ENCODE measurements around the gene PUM1. TPM values are rescaled to one million over a fixed set of nuclear protein-coding genes. Genes with fewer than 3 reads are reported as not detected.

The PUM1 gene
- total and polyA plus RNA-seq, 4 donors: 18.1 to 49.2 (median 30.2) TPM

GRCh38 chr1:30977511-30977910, 88.0 kb downstream of the PUM1 start (continued):
- no peak for TF ChIP-seq ZBTB33 (IDR thresholded peaks at IDR 0.05)
- TF ChIP-seq CTCF (IDR thresholded peaks at IDR 0.05; ENCODE audit: low read depth, low read length, missing input control): no peak

- no peak overlapping the region for H3K27ac ChIP-seq (ENCODE audit: low read depth in 1 of 2, low read length in 2 of 2)
- peaks cover 3 to 12% (median 8%) of the 10 kb centered on the region in 4 donors for H3K4me1 ChIP-seq (ENCODE audit: control insufficient read depth in 4 of 4, insufficient read depth in 4 of 4, low read length in 3 of 4)
- DNase-seq (ENCODE audit: low spot score): no peak
Measured at GRCh38 chr1:30977105-30977504, 88.4 kb downstream of the PUM1 start.

GRCh38 chr1:30976143-30976542, 89.4 kb downstream of the PUM1 start:
- Histone ChIP-seq H3K4me3 (ENCODE audit: low read depth in 1 of 3, low read length in 3 of 3) (no peak overlapping the region), H3K9ac (ENCODE audit: low read depth in 1 of 2, low read length in 2 of 2) (peak overlapping the region in 1 of 2 donors; percentile 28), H3K36me3 (ENCODE audit: control insufficient read depth in 4 of 4, insufficient read depth in 3 of 4, low read depth in 1 of 4, low read length in 3 of 4) (peaks cover 7 to 43% (median 30%) of the 10 kb centered on the region in 4 donors), H3K4me1 (ENCODE audit: control insufficient read depth in 4 of 4, insufficient read depth in 4 of 4, low read length in 3 of 4) (peaks cover 3 to 10% (median 8%) of the 10 kb centered on the region in 4 donors), H3K27me3 (ENCODE audit: control insufficient read depth in 4 of 4, insufficient read depth in 4 of 4, low read length in 3 of 4) (no peaks in the 10 kb centered on the region), H3K27ac (ENCODE audit: low read depth in 1 of 2, low read length in 2 of 2) (peak overlapping the region in 1 of 2 donors; percentile 25), H3K9me3 (ENCODE audit: control insufficient read depth in 4 of 4, low read length in 3 of 4) (no peaks in the 10 kb centered on the region)
- 47% methylated on average over 2 of the region's 2 CpGs for WGBS
- no peak for DNase-seq (ENCODE audit: low spot score)
- TF ChIP-seq CTCF (IDR thresholded peaks at IDR 0.05; ENCODE audit: low read depth, low read length, missing input control): no peak
- TF ChIP-seq MAX (IDR thresholded peaks at IDR 0.05): no peak
- TF ChIP-seq SP1 (IDR thresholded peaks at IDR 0.05): no peak
- TF ChIP-seq FOXA2 (IDR thresholded peaks at IDR 0.05): no peak
- no peak for TF ChIP-seq HNF4G (IDR thresholded peaks at IDR 0.05)
- no peak for TF ChIP-seq ATF3 (IDR thresholded peaks at IDR 0.05)
- TF ChIP-seq HNF4A (conservative IDR thresholded peaks at IDR 0.05): no peak
- TF ChIP-seq FOXA1 (IDR thresholded peaks at IDR 0.05): no peak
- no peak for TF ChIP-seq RXRA (IDR thresholded peaks at IDR 0.05)
- TF ChIP-seq NR2F2 (IDR thresholded peaks at IDR 0.05): no peak

More at GRCh38 chr1:30977105-30977504, 88.4 kb downstream of the PUM1 start:
- Histone ChIP-seq H3K27me3 (ENCODE audit: control insufficient read depth in 4 of 4, insufficient read depth in 4 of 4, low read length in 3 of 4) (no peaks in the 10 kb centered on the region), H3K9me3 (ENCODE audit: control insufficient read depth in 4 of 4, low read length in 3 of 4) (no peaks in the 10 kb centered on the region), H3K36me3 (ENCODE audit: control insufficient read depth in 4 of 4, insufficient read depth in 3 of 4, low read depth in 1 of 4, low read length in 3 of 4) (peaks cover 7 to 47% (median 32%) of the 10 kb centered on the region in 4 donors), H3K9ac (ENCODE audit: low read depth in 1 of 2, low read length in 2 of 2) (no peak overlapping the region), H3K4me3 (ENCODE audit: low read depth in 1 of 3, low read length in 3 of 3) (no peak overlapping the region)
- TF ChIP-seq FOXA2 (IDR thresholded peaks at IDR 0.05): no peak
- TF ChIP-seq NR2F2 (IDR thresholded peaks at IDR 0.05): no peak
- TF ChIP-seq CTCF (IDR thresholded peaks at IDR 0.05; ENCODE audit: low read depth, low read length, missing input control): no peak
- no peak for TF ChIP-seq HNF4G (IDR thresholded peaks at IDR 0.05)
- no peak for TF ChIP-seq MAX (IDR thresholded peaks at IDR 0.05)
- no peak for TF ChIP-seq RAD21 (IDR thresholded peaks at IDR 0.05)
- TF ChIP-seq YY1 (IDR thresholded peaks at IDR 0.05): no peak
- TF ChIP-seq SP1 (IDR thresholded peaks at IDR 0.05): no peak
- no peak for TF ChIP-seq RXRA (IDR thresholded peaks at IDR 0.05)
- TF ChIP-seq JUND (IDR thresholded peaks at IDR 0.05): no peak
- TF ChIP-seq ATF3 (IDR thresholded peaks at IDR 0.05): no peak
- TF ChIP-seq HNF4A (conservative IDR thresholded peaks at IDR 0.05): no peak
- no peak for TF ChIP-seq FOXA1 (IDR thresholded peaks at IDR 0.05)
- WGBS: 92% methylated on average over 5 of the region's 5 CpGs
